SK-N-SH treated with all-trans-retinoic acid at 6 μM for 48 hours (cell line): ENCODE data around the gene POU2F3.

Experiments used
- ATAC-seq: fragments of 200-7000 bp; cut with Tn5 transposase; 3 replicates; pipeline ENCODE4 v1.9.1; 2020; ENCODE audit warnings: mild to moderate bottlenecking, moderate library complexity
- ARNTL ChIP-seq: fragments of 450-650 bp; formaldehyde crosslinking; IDR thresholded peaks from 2 replicates; pipeline ENCODE4 v1.5.0; 2020; ENCODE audit warnings: low read depth, mild to moderate bottlenecking, moderate library complexity, borderline replicate concordance
- BACH2 ChIP-seq: fragments of 250-450 bp; sonication (Bioruptor Pico); IDR thresholded peaks from 2 replicates; pipeline ENCODE4 v1.9.0; 2021; ENCODE audit warnings: mild to moderate bottlenecking, borderline replicate concordance
- CSDC2 ChIP-seq: fragments of 250-450 bp; sonication (Bioruptor Pico); IDR thresholded peaks from 2 replicates; pipeline ENCODE4 v1.5.0; 2020; ENCODE audit warnings: mild to moderate bottlenecking, moderate library complexity
- ESRRG ChIP-seq: fragments of 250-450 bp; sonication (Bioruptor Pico); IDR thresholded peaks from 2 replicates; pipeline ENCODE4 v1.6.1; 2021; ENCODE audit warnings: mild to moderate bottlenecking
- ISL1 ChIP-seq: fragments of 250-450 bp; sonication (Bioruptor Pico); IDR thresholded peaks from 2 replicates; pipeline ENCODE4 v2.1.2; 2022; ENCODE audit warnings: mild to moderate bottlenecking, moderate library complexity
- OSR1 ChIP-seq: fragments of 250-450 bp; sonication (Bioruptor Pico); IDR thresholded peaks from 2 replicates; pipeline ENCODE4 v1.8.0; 2022; ENCODE audit warnings: moderate library complexity, mild to moderate bottlenecking, inconsistent platforms
- PPARA ChIP-seq: fragments of 250-450 bp; sonication (Bioruptor Pico); IDR thresholded peaks from 2 replicates; pipeline ENCODE4 v1.5.0; 2020; ENCODE audit warnings: mild to moderate bottlenecking, borderline replicate concordance
- RARB ChIP-seq: fragments of 250-450 bp; sonication (Bioruptor Pico); IDR thresholded peaks from 2 replicates; pipeline ENCODE4 v1.8.0; 2021; ENCODE audit warnings: mild to moderate bottlenecking, moderate library complexity
- SNAI2 ChIP-seq: fragments of 250-450 bp; sonication (Bioruptor Pico); IDR thresholded peaks from 2 replicates; pipeline ENCODE4 v1.5.0; 2020; ENCODE audit warnings: mild to moderate bottlenecking, moderate library complexity
- TCF4 ChIP-seq: fragments of 250-450 bp; sonication (Bioruptor Pico); IDR thresholded peaks from 2 replicates; pipeline ENCODE4 v1.8.0; 2021; ENCODE audit warnings: mild to moderate bottlenecking, moderate library complexity, borderline replicate concordance
- TOX ChIP-seq: fragments of 250-450 bp; sonication (Bioruptor Pico); IDR thresholded peaks from 2 replicates; pipeline ENCODE4 v1.8.0; 2021; ENCODE audit warnings: mild to moderate bottlenecking, moderate library complexity, borderline replicate concordance
- ZC3H10 ChIP-seq: fragments of 250-450 bp; sonication (Bioruptor Pico); IDR thresholded peaks from 2 replicates; pipeline ENCODE4 v1.5.1; 2021; ENCODE audit warnings: mild to moderate bottlenecking, moderate library complexity
- ZFP3 ChIP-seq: fragments of 250-450 bp; sonication (Bioruptor Pico); IDR thresholded peaks from 2 replicates; pipeline ENCODE4 v1.5.0; 2020; ENCODE audit warnings: mild to moderate bottlenecking, moderate library complexity
- ZFP30 ChIP-seq: fragments of 450-650 bp; formaldehyde crosslinking; IDR thresholded peaks from 2 replicates; pipeline ENCODE4 v1.5.0; 2022; ENCODE audit warnings: mild to moderate bottlenecking, moderate library complexity
- ZNF565 ChIP-seq: fragments of 450-650 bp; formaldehyde crosslinking; conservative IDR thresholded peaks from 2 replicates; pipeline ENCODE4 v1.5.0; 2020; ENCODE audit warnings: low read depth, mild to moderate bottlenecking, moderate library complexity
- ZNF70 ChIP-seq: fragments of 450-650 bp; formaldehyde crosslinking; IDR thresholded peaks from 2 replicates; pipeline ENCODE4 v1.5.0; 2020; ENCODE audit warnings: mild to moderate bottlenecking, moderate library complexity
- ZNF8 ChIP-seq: fragments of 450-650 bp; formaldehyde crosslinking; IDR thresholded peaks from 2 replicates; pipeline ENCODE4 v1.5.0; 2020; ENCODE audit warnings: mild to moderate bottlenecking, moderate library complexity
- TF ChIP-seq, protein P1 (sequence below): fragments of 250-450 bp; sonication (Bioruptor Pico); IDR thresholded peaks from 2 replicates; pipeline ENCODE4 v1.8.0; 2020; ENCODE audit warnings: mild to moderate bottlenecking, moderate library complexity, borderline replicate concordance
- TF ChIP-seq, protein P2 (sequence below): fragments of 250-450 bp; sonication (Bioruptor Pico); IDR thresholded peaks from 2 replicates; pipeline ENCODE4 v1.8.0; 2021; ENCODE audit warnings: low read depth, mild to moderate bottlenecking, moderate library complexity, borderline replicate concordance
- TF ChIP-seq, protein P3 (sequence below): fragments of 250-450 bp; sonication (Bioruptor Pico); IDR thresholded peaks from 2 replicates; pipeline ENCODE4 v1.5.1; 2021; ENCODE audit warnings: mild to moderate bottlenecking, moderate library complexity

The POU2F3 gene

DNA sequence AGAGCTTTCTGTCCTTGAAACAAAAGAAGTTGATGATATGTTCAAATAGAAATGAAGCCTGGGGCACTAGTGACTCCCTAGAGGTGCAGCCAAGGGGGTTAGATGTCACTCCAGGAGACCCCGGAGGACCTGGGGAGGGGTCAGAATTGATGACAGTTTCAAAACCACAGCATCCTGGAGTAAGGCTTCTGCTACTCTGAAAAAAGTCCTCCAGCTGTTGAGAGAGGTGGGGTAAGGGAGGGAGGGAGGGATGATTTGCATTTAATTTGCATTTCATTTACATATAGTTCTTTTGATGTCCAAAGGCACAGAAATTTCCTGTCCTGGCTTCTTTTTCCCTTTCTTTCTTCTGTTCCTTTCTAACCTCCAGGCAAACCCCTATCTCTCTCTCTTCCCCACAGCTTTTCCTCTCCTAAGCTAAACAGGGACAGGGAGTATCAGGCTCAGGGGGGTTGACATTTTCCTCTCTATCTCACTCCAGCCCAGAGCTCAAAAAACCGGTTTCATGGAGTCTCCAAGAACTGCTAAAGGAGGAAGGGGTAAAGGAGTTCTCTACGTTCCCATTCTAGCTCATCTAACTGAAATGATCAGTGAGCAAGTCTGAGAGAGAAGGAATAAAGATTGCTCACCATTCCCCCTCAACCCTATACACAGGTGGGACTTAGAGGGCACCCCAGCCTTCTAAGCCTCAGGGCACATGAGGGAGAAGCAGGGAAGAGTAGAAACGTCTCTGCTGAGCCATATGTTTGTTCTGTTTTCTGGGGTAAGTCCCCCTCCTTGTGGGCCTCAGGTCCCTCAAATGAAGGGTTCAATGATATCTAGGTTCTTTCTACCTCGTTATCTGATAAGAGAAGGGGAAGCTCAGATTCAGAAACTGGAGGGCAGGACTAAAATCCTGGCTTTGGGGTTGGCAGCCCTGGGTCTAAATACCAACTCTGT is 3.5 kb upstream of the POU2F3 start:
- ATAC-seq = peak; percentile 12; the same call in 2 of the 3 replicates
- no peak for TF ChIP-seq ZFP30
- TF ChIP-seq, protein P1, sequence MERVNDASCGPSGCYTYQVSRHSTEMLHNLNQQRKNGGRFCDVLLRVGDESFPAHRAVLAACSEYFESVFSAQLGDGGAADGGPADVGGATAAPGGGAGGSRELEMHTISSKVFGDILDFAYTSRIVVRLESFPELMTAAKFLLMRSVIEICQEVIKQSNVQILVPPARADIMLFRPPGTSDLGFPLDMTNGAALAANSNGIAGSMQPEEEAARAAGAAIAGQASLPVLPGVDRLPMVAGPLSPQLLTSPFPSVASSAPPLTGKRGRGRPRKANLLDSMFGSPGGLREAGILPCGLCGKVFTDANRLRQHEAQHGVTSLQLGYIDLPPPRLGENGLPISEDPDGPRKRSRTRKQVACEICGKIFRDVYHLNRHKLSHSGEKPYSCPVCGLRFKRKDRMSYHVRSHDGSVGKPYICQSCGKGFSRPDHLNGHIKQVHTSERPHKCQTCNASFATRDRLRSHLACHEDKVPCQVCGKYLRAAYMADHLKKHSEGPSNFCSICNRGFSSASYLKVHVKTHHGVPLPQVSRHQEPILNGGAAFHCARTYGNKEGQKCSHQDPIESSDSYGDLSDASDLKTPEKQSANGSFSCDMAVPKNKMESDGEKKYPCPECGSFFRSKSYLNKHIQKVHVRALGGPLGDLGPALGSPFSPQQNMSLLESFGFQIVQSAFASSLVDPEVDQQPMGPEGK = peak; percentile 40; the same call in 1 of the 2 replicates

DNA sequence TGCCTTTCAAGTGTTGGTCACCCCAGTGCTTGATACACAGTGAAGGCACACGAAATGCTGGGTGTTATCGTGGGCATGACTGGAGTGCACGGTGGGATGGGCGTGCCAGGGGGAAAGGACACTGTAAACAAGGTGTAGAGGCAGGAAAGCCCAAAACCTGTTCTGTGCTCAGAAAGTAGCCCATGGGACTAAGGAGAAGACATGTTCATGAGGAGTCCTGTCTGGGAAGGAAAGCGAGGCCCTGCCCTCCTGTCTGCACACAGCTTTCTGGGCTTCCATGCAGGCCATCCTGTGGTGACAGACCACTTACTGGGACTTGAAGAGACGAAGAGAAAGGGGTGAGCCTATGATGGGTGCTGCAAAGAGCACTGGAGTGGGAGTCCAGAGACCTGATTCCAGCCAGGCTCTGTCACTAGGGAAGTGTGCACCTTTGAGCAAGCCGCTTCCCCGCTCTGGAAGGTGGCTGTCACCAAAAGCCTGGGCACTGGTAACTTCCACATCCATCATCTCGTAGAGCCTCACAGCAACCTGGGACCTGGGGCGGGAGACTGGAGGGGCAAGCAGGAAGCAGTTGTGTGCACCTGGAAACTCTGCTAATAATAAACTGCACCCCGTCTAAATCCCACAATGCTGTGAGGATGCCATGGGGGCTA is 846 bp upstream of the POU2F3 start:
- no peak for ATAC-seq

DNA sequence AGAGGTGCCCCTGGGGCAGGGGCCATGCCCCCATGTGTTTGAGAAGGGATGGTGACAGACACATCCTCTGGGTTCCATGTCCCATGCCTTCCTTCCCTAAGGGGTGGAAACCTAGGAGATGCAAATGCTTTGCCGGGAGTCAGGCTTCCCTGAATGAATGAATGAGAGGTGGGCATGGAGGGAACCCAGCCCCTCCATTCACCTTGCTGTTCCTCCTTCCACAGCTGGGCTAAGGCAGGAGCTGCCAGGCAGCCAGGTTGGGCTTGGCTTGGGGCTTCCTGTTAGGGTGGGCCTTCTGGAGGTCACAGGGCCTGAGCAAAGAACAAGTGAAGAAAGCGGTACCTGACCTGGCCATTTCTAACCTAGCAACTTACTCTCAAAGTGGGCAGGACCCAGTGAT is 926 bp downstream of the POU2F3 start:
- TF ChIP-seq ESRRG (no peak), ZNF565 (CRISPR knock-in tag) (no peak)
- ATAC-seq = no peak

More for the DNA sequence above, 846 bp upstream of the POU2F3 start:
- TF ChIP-seq, protein P1 = no peak
- TF ChIP-seq ZC3H10 (no peak), BACH2 (CRISPR knock-in tag) (no peak), TCF4 (CRISPR knock-in tag) (no peak), SNAI2 (CRISPR knock-in tag) (no peak), ESRRG (no peak), RARB (CRISPR knock-in tag) (no peak), ARNTL (no peak), TOX (no peak), ISL1 (CRISPR knock-in tag) (no peak), ZFP3 (CRISPR knock-in tag) (no peak), OSR1 (CRISPR knock-in tag) (no peak), CSDC2 (CRISPR knock-in tag) (no peak), ZNF70 (CRISPR knock-in tag) (no peak)
- TF ChIP-seq, protein P2, sequence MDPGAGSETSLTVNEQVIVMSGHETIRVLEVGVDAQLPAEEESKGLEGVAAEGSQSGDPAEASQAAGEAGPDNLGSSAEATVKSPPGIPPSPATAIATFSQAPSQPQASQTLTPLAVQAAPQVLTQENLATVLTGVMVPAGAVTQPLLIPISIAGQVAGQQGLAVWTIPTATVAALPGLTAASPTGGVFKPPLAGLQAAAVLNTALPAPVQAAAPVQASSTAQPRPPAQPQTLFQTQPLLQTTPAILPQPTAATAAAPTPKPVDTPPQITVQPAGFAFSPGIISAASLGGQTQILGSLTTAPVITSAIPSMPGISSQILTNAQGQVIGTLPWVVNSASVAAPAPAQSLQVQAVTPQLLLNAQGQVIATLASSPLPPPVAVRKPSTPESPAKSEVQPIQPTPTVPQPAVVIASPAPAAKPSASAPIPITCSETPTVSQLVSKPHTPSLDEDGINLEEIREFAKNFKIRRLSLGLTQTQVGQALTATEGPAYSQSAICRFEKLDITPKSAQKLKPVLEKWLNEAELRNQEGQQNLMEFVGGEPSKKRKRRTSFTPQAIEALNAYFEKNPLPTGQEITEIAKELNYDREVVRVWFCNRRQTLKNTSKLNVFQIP (CRISPR knock-in tag) = no peak
- TF ChIP-seq, protein P3, sequence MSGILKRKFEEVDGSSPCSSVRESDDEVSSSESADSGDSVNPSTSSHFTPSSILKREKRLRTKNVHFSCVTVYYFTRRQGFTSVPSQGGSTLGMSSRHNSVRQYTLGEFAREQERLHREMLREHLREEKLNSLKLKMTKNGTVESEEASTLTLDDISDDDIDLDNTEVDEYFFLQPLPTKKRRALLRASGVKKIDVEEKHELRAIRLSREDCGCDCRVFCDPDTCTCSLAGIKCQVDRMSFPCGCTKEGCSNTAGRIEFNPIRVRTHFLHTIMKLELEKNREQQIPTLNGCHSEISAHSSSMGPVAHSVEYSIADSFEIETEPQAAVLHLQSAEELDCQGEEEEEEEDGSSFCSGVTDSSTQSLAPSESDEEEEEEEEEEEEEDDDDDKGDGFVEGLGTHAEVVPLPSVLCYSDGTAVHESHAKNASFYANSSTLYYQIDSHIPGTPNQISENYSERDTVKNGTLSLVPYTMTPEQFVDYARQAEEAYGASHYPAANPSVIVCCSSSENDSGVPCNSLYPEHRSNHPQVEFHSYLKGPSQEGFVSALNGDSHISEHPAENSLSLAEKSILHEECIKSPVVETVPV (CRISPR knock-in tag) = no peak

DNA sequence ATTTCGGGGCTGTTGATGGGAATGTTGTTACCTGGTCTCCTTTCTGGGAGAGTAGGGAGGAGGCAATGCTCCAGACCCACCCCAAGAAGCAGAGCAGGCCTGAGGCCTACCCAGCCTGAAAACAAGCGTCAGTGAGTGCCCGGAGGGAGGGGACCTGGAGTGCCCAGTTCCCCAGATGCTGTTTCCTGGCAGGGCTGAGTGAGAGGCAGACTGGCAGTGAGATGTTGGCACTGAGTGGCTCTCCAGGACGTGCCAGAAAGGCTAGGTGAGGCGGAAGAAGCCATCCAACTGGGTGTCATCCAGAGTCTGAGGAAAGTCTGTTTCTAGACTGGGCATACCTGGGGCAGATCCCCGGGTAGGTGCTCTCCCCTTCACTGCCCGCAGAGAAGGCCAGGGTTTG is 1.3 kb downstream of the POU2F3 start:
- ATAC-seq = no peak
- TF ChIP-seq RARB (CRISPR knock-in tag) = no peak
- TF ChIP-seq, protein P2 (CRISPR knock-in tag) = no peak
- no peak for TF ChIP-seq ZFP30
- TF ChIP-seq TOX = no peak
- TF ChIP-seq BACH2 (CRISPR knock-in tag) = no peak
- no peak for TF ChIP-seq ARNTL
- TF ChIP-seq, protein P1 = no peak
- no peak for TF ChIP-seq ZNF565 (CRISPR knock-in tag)
- TF ChIP-seq ZNF8 (CRISPR knock-in tag) = no peak
- TF ChIP-seq SNAI2 (CRISPR knock-in tag) = no peak
- no peak for TF ChIP-seq TCF4 (CRISPR knock-in tag)
- no peak for TF ChIP-seq ZFP3 (CRISPR knock-in tag)
- no peak for TF ChIP-seq ESRRG
- TF ChIP-seq PPARA (CRISPR knock-in tag) = no peak
